ENCODE data around the gene PCDHA2. TPM values are rescaled to one million over a fixed set of nuclear protein-coding genes. Genes with fewer than 3 reads are reported as not detected.

PCDHA2 gene
- total and polyA plus RNA-seq, 2 of the 8 experiments (the other 6 are each of a cell fraction or from before 2014, with no cell fraction given) = 0.86 to 1.9 TPM

GRCh38 chr5:140835622-140836510 lies 41.2 kb downstream of the PCDHA2 start (continued):
- TF ChIP-seq CHD7 (IDR thresholded peaks at IDR 0.05; ENCODE audit: insufficient replicate concordance, low read length) (no peak), BRCA1 (IDR thresholded peaks at IDR 0.05; ENCODE audit: low read depth, low read length) (no peak), CEBPB (IDR thresholded peaks at IDR 0.05; ENCODE audit: low read depth, low read length) (no peak)
